Mucosa of descending colon (tissue), 3 donors: ENCODE results near the gene EXOC6B. TPM values are rescaled to one million over a fixed set of nuclear protein-coding genes. Genes with fewer than 3 reads are reported as not detected.
A peak's percentile ranks its signal among the peaks of the same experiment; 100 is the strongest.

Experiments
- ATAC-seq: fragments of 200-7000 bp; cut with Tn5 transposase; one replicate; pipeline ENCODE4 v1.9.1; 2020; ENCODE audit warnings: mild to moderate bottlenecking, moderate library complexity
- DNase-seq, 3 donors: peaks; one replicate each; pipeline ENCODE4 v3.0.0-alpha.2; 2020
- H3K36me3 ChIP-seq: fragments of 200-600 bp; one replicate; pipeline ENCODE4 v1.8.0; 2021; ENCODE audit warnings: low read depth, mild to moderate bottlenecking
- H3K4me1 ChIP-seq: fragments of 200-600 bp; one replicate; pipeline ENCODE4 v1.8.0; 2021; ENCODE audit warnings: low read depth, mild to moderate bottlenecking
- H3K4me3 ChIP-seq: fragments of 200-600 bp; one replicate; pipeline ENCODE4 v1.8.0; 2021; ENCODE audit warnings: mild to moderate bottlenecking
- H3K9me3 ChIP-seq: fragments of 200-600 bp; one replicate; pipeline ENCODE4 v1.8.0; 2021; ENCODE audit warnings: mild to moderate bottlenecking
- intact Hi-C, 2 donors: fragments of 100-400 bp; cut with DNase I in 1 of 2; cut with micrococcal nuclease in 1 of 2; formaldehyde crosslinking; loops; one replicate each; pipeline versions ENCODE4 v1.11.0 to v1.11.1; 2022; cut with DNase I, micrococcal nuclease
- total RNA-seq, 3 donors: library from RNA; stranded (reverse); fragmentation: NEBNext Ultra II Directional in 2 of 3; extraction: Animal tissue kit (Norgen Biotek cat#: 25700) in 2 of 3; gene quantifications; one replicate each; pipeline versions ENCODE4 v1.2.1 to v1.2.4, GENCODE V29; 2021 to 2023
- TF ChIP-seq, protein P1 (sequence below): fragments of 200-600 bp; IDR thresholded peaks from one replicate; pipeline ENCODE4 v1.8.0; 2022; ENCODE audit warnings: antibody characterized with exemption, mild to moderate bottlenecking
- donor health status: DM: no; HTN: no; CAD: no; lungs with moderate emphysema.
- donor health status: DM: no; HTN: no; CAD: no.
- donor health status: DM: no; HTN: yes; CAD: no.

EXOC6B gene
- total RNA-seq, 3 donors from 2014 or later, result 19.4 to 52.4 (median 28.8) TPM

- no peaks in the 10 kb centered on the region for H3K36me3 ChIP-seq
- peaks cover 17% of the 10 kb centered on the region for H3K4me1 ChIP-seq
- TF ChIP-seq, protein P1, sequence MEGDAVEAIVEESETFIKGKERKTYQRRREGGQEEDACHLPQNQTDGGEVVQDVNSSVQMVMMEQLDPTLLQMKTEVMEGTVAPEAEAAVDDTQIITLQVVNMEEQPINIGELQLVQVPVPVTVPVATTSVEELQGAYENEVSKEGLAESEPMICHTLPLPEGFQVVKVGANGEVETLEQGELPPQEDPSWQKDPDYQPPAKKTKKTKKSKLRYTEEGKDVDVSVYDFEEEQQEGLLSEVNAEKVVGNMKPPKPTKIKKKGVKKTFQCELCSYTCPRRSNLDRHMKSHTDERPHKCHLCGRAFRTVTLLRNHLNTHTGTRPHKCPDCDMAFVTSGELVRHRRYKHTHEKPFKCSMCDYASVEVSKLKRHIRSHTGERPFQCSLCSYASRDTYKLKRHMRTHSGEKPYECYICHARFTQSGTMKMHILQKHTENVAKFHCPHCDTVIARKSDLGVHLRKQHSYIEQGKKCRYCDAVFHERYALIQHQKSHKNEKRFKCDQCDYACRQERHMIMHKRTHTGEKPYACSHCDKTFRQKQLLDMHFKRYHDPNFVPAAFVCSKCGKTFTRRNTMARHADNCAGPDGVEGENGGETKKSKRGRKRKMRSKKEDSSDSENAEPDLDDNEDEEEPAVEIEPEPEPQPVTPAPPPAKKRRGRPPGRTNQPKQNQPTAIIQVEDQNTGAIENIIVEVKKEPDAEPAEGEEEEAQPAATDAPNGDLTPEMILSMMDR, result no peak
- intact Hi-C loops, result no loop called here
- DNase-seq (peak in 2 of 3 donors; percentile 58 to 66), ATAC-seq (peak; percentile 51)
- no peaks in the 10 kb centered on the region for H3K9me3 ChIP-seq
- H3K4me3 ChIP-seq, result no peak overlapping the region
Observed at GRCh38 chr2:72694715-72695496, 130.9 kb downstream of the EXOC6B start.

DNA sequence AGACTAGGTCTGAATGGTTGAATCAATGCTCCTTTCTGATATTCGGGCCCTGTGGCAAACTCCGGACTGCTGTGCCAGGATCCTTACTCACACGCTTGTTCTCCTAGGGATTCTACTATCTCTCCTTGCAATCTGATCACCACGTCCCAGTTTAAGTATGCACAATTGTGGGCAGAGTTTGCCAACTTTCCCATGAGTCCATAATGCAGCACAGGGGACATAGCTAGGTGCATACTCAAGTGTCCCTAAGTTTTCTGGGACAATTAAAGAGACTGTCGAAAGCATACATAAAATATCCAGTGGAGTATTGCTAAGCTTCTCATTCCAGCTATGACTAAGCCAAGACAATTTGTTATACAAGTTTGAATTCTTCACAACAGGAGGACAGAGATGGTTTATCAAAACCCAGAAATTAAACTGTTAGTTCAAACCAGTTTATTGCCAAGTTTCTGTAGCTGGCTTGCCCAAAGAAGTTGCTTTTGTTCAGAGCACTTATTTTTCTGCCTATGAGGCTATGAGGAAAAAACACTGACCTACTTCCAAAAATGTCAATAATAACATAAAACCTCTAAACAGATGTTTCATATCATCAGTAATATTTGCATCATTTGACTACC, 136.1 kb downstream of the EXOC6B start:
- intact Hi-C loops, result no loop called here
- H3K36me3 ChIP-seq, result no peaks in the 10 kb centered on the region
- ATAC-seq (no peak), DNase-seq (no peak)
- H3K4me3 ChIP-seq, result no peak overlapping the region
- peaks cover 9% of the 10 kb centered on the region for H3K4me1 ChIP-seq
- H3K9me3 ChIP-seq, result no peaks in the 10 kb centered on the region
- TF ChIP-seq, protein P1, result no peak

- H3K4me1 ChIP-seq, result no peaks in the 10 kb centered on the region
- DNase-seq, result no peak
- no peaks in the 10 kb centered on the region for H3K9me3 ChIP-seq
- H3K36me3 ChIP-seq, result no peaks in the 10 kb centered on the region
- intact Hi-C loops, result no loop called here
- ATAC-seq, result no peak
- TF ChIP-seq, protein P1, result no peak
- no peak overlapping the region for H3K4me3 ChIP-seq
Observed at GRCh38 chr2:72685638-72686213, 140.1 kb downstream of the EXOC6B start.

DNA sequence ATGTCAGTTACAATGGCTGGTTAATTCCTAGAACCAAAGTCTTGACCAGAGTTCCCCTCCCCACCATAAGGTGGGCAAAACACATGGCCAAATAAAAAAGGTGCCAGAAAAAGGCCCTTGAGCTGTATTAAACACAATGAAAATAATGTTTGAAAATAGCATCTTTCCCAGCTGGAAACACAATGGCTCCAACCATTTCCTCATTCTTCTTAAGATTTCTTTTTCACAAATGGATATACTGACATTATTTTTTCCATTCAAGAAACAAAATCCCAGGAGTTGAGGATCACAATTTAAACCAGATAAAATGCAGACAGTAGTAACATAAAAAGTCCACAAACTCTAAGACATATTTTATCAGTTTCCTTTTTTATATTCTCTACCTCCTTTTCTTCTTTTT, 143.8 kb downstream of the EXOC6B start:
- H3K4me1 ChIP-seq, result no peaks in the 10 kb centered on the region
- H3K4me3 ChIP-seq, result no peak overlapping the region
- TF ChIP-seq, protein P1, result no peak
- intact Hi-C loops, result no loop called here
- no peaks in the 10 kb centered on the region for H3K9me3 ChIP-seq
- ATAC-seq (no peak), DNase-seq (no peak)
- no peaks in the 10 kb centered on the region for H3K36me3 ChIP-seq

DNA sequence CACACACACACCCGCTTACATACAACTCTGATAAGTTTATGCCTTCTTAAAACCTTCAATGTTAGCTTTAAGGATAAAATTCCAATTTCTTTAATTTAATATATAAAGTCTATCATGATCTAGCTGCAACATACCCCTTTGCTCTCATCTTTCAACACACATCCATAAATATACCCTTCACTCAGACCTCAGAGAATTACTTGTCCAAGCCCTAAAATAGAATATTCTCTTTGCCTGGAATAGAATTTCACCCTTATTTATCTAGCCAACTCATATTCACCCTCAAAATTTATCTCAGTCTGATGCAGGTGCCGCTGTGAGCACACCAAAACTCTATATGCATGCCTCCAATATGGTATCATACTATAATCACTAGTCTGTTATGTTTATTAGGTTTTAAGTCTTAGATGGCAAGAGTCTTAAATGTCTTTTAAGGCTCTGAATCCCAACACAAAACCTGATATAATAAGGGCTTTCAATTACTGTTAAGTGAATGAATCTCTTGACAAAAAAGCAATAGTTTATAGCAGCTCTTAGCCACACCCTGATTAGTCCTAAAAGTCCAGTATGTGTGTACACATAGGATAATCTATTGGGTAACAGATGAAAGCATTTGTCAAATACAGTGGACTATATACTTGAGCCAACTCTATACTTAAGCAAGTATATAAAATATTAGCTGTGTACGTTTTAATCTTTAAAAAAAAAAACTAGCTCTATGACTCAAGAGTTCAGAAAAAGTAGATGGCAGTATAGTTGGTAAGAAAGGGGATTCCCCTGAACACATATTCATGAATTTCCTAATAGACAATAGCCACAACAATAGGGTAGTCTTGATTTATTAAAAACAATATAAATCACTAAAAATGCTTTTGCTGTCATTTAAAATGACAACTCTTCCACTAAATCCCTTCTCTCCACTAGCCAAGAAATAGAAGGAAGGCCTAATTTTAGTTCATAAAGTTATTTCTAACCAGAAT, 144.5 kb downstream of the EXOC6B start:
- TF ChIP-seq, protein P1, result no peak
- intact Hi-C loops, result no loop called here

More for the DNA sequence above, 144.5 kb downstream of the EXOC6B start:
- Histone ChIP-seq H3K9me3 (no peaks in the 10 kb centered on the region), H3K4me3 (no peak overlapping the region), H3K4me1 (no peaks in the 10 kb centered on the region), H3K36me3 (no peaks in the 10 kb centered on the region)
- no peak for DNase-seq
- ATAC-seq, result no peak
